HepG2 (cell line): ENCODE results near the gene OR5K4. TPM values are rescaled to one million over a fixed set of nuclear protein-coding genes. Genes with fewer than 3 reads are reported as not detected.

ENCODE experiments used
- ATAC-seq: fragments of 200-7000 bp; cut with Tn5 transposase; 3 replicates; pipeline ENCODE4 v1.9.1; 2020; ENCODE audit warnings: mild to moderate bottlenecking, moderate library complexity
- BruUV-seq: library from RNA; stranded (reverse); fragments of 400-500 nt; replicated peaks from 2 replicates; lab custom pipeline; 2021; lab: Mats Ljungman, UMichigan
- CTCF ChIA-PET: fragments of 300-600 bp; formaldehyde crosslinking; extraction: SDS; loops from one replicate; lab custom pipeline; 2021; ENCODE audit warnings: low total read pairs, inconsistent platforms, low intra/inter-chr PET ratio; lab: Yijun Ruan, JAX
- POLR2A ChIA-PET: fragments of 350-600 bp; sonication (Branson Sonifier 250); formaldehyde crosslinking; loops from one replicate; lab custom pipeline; 2020; ENCODE audit warnings: antibody characterized with exemption, inconsistent platforms; lab: Yijun Ruan, JAX
- DNase-seq: peaks from one replicate; pipeline ENCODE4 v3.0.0-alpha.2; 2015; ENCODE audit warnings: low spot score
- FAIRE-seq: peaks from 3 replicates; lab custom pipeline; 2011; peaks lifted over from hg19 to GRCh38; lab: Jason Lieb, UNC
- H2AFZ ChIP-seq: one replicate; pipeline ENCODE4 v1.6.1; 2011; ENCODE audit warnings: low read length, inconsistent platforms
- H3K27ac ChIP-seq: fragments of 300-600 bp; 3 replicates; pipeline ENCODE4 v1.8.0; 2011; ENCODE audit warnings: mixed run types, mild to moderate bottlenecking, mixed read lengths, low read length, inconsistent platforms; ENCODE audit not compliant: insufficient read depth; ENCODE audit errors: extremely low read length
- H3K27me3 ChIP-seq, 2 experiments: fragments of 200-600 bp in 1 of 2; 2 replicates in 1 of 2; 3 replicates in 1 of 2; pipeline versions ENCODE4 v1.6.0 to v1.8.0; 2011; ENCODE audit warnings: low read length in 2 of 2, mild to moderate bottlenecking in 2 of 2, moderate library complexity in 2 of 2, inconsistent platforms in 1 of 2; ENCODE audit not compliant: insufficient read depth in 2 of 2, control insufficient read depth in 1 of 2
- H3K36me3 ChIP-seq, 2 experiments: fragments of 200-600 bp in 1 of 2; replicated peaks in 1 of 2; 2 replicates in 1 of 2; 3 replicates in 1 of 2; pipeline versions ENCODE4 v1.5.1 to v1.8.0; 2011; ENCODE audit warnings: low read length in 2 of 2, inconsistent platforms in 1 of 2; ENCODE audit not compliant: insufficient read depth in 2 of 2, control insufficient read depth in 1 of 2
- H3K4me1 ChIP-seq: 2 replicates; pipeline ENCODE4 v1.5.1; 2012; ENCODE audit warnings: low read length, inconsistent platforms; ENCODE audit not compliant: insufficient read depth
- H3K4me2 ChIP-seq: 2 replicates; pipeline ENCODE4 v1.6.0; 2011; ENCODE audit warnings: low read depth, low read length, inconsistent platforms
- H3K4me3 ChIP-seq, 3 experiments: fragments of 200-600 bp in 1 of 3; sonication (generic), shearing (Covaris generic) in 1 of 3; replicated peaks in 1 of 3; 2 replicates each; pipeline ENCODE4 v1.5.1; 2011 to 2016; ENCODE audit warnings: low read length in 3 of 3, inconsistent platforms in 2 of 3, low read depth in 2 of 3, mild to moderate bottlenecking in 2 of 3, control low read depth in 1 of 3, mixed read lengths in 1 of 3; ENCODE audit not compliant: insufficient read depth in 1 of 3
- H3K79me2 ChIP-seq: one replicate; pipeline ENCODE4 v1.6.1; 2011; ENCODE audit warnings: low read length, inconsistent platforms; ENCODE audit not compliant: insufficient read depth
- H3K9ac ChIP-seq: 2 replicates; pipeline ENCODE4 v1.6.0; 2011; ENCODE audit warnings: mild to moderate bottlenecking, low read depth, low read length, inconsistent platforms; ENCODE audit not compliant: insufficient read depth
- H3K9me3 ChIP-seq: 2 replicates; pipeline ENCODE4 v1.5.1; 2012; ENCODE audit warnings: mild to moderate bottlenecking, low read length
- H4K20me1 ChIP-seq: 2 replicates; pipeline ENCODE4 v1.6.0; 2011; ENCODE audit warnings: inconsistent platforms, mild to moderate bottlenecking, low read length, moderate library complexity; ENCODE audit not compliant: insufficient read depth
- FOXP4 ChIP-seq: sonication (generic); formaldehyde crosslinking; IDR thresholded peaks from 2 replicates; pipeline ENCODE4 v1.4.0; 2020; ENCODE audit warnings: missing genetic modification reagents
- HMG20B ChIP-seq: conservative IDR thresholded peaks from 2 replicates; pipeline ENCODE4 v1.6.1; 2016; ENCODE audit warnings: missing genetic modification reagents, missing compliant biosample characterization
- HMGXB4 ChIP-seq, 2 experiments: sonication (generic) in 1 of 2; formaldehyde crosslinking in 1 of 2; IDR thresholded peaks; 2 replicates each; pipeline versions ENCODE4 v1.4.0 to v1.6.1; 2018 to 2020; ENCODE audit warnings: missing genetic modification reagents in 2 of 2, borderline replicate concordance in 1 of 2, low read depth in 1 of 2, mild to moderate bottlenecking in 1 of 2, missing biosample characterization in 1 of 2
- MAFK ChIP-seq, 2 experiments: IDR thresholded peaks in 1 of 2; conservative IDR thresholded peaks in 1 of 2; 2 replicates each; pipeline ENCODE4 v1.6.1; 2011; ENCODE audit warnings: improper control_type of control experiment in 2 of 2, low read length in 2 of 2
- MXI1 ChIP-seq: IDR thresholded peaks from 3 replicates; pipeline ENCODE4 v1.6.1; 2012; ENCODE audit warnings: low read depth, low read length, inconsistent platforms, borderline replicate concordance
- TARDBP ChIP-seq: sonication (generic); formaldehyde crosslinking; IDR thresholded peaks from 2 replicates; pipeline ENCODE4 v1.8.0; 2022; ENCODE audit warnings: mild to moderate bottlenecking, missing genetic modification reagents
- ZNF124 ChIP-seq: sonication (generic); formaldehyde crosslinking; IDR thresholded peaks from 2 replicates; pipeline ENCODE4 v1.4.0; 2020; ENCODE audit warnings: missing genetic modification reagents
- ZNF234 ChIP-seq: sonication (generic); formaldehyde crosslinking; conservative IDR thresholded peaks from 2 replicates; pipeline ENCODE4 v1.5.1; 2020; ENCODE audit warnings: mild to moderate bottlenecking, missing genetic modification reagents
- ZNF331 ChIP-seq: sonication (generic); formaldehyde crosslinking; IDR thresholded peaks from 2 replicates; pipeline ENCODE4 v1.4.0; 2020; ENCODE audit warnings: missing genetic modification reagents
- ZNF33B ChIP-seq: sonication (generic); formaldehyde crosslinking; IDR thresholded peaks from 2 replicates; pipeline ENCODE4 v1.5.1; 2020; ENCODE audit warnings: mild to moderate bottlenecking, missing genetic modification reagents
- ZNF687 ChIP-seq: sonication (generic); formaldehyde crosslinking; IDR thresholded peaks from 2 replicates; pipeline ENCODE4 v1.5.1; 2020; ENCODE audit warnings: mild to moderate bottlenecking, missing genetic modification reagents, moderate library complexity
- WGBS: methylation state at CpG from one replicate; pipeline ENCODE4 v1.1.6; 2017; ENCODE audit warnings: low lambda C conversion rate; 5-methylcytosine and 5-hydroxymethylcytosine counted together
- in situ Hi-C: cut with HindIII; loops from 2 replicates; pipeline ENCODE4 v1.10.0; 2017; ENCODE audit warnings: low pct_unique_long_range_greater_than_20kb; ENCODE audit not compliant: extremely low pct_ligation_motif_present
- intact Hi-C: fragments of 100-400 bp; cut with micrococcal nuclease; formaldehyde crosslinking; loops from one replicate; pipeline ENCODE4 v1.10.0; 2022; ENCODE audit not compliant: unreplicated experiment
- polyA plus RNA-seq, 8 experiments: library from polyadenylated mRNA; depleted of rRNA in 3 of 8; stranded (reverse) in 7 of 8; unstranded in 1 of 8; fragments of >200 nt; fragmentation: Illumina TruSeq in 4 of 8; extraction: Trizol in 4 of 8; gene quantifications; 2 replicates each; pipeline versions ENCODE4 v1.2.1 to v1.2.3, GENCODE V29; 2011 to 2016; ENCODE audit warnings: low read depth in 4 of 8, missing spikeins in 1 of 8, mixed read lengths in 1 of 8; ENCODE audit not compliant: insufficient read depth in 1 of 8
- total RNA-seq, 5 experiments: library from RNA; depleted of rRNA; stranded (reverse); fragments of >200 nt; fragmentation: Illumina TruSeq; extraction: Trizol; gene quantifications; 2 replicates each; pipeline ENCODE4 v1.2.3, GENCODE V29; 2016; ENCODE audit warnings: low read depth in 1 of 5

Gene OR5K4
- total and polyA plus RNA-seq, 2 of the 13 experiments (the other 11 are each of a cell fraction or from before 2014, with no cell fraction given) = not detected

- Histone ChIP-seq H2AFZ (no peak overlapping the region), H3K36me3 (no peaks in the 10 kb centered on the region), H4K20me1 (no peaks in the 10 kb centered on the region), H3K4me3 (no peak overlapping the region), H3K9ac (no peak overlapping the region), H3K27ac (no peak overlapping the region), H3K27me3 (no peaks in the 10 kb centered on the region; a peak in 1 of 5 replicates), H3K4me1 (no peaks in the 10 kb centered on the region), H3K79me2 (no peaks in the 10 kb centered on the region), H3K4me2 (no peak overlapping the region), H3K9me3 (no peaks in the 10 kb centered on the region)
- no TSS peak for BruUV-seq
- intact Hi-C loops (no loop called here), in situ Hi-C loops (no loop called here)
- FAIRE-seq (no peak), DNase-seq (no peak), ATAC-seq (peak; percentile 65)
- POLR2A ChIA-PET = no interaction called here
- CTCF ChIA-PET = no interaction called here
- 15% methylated on average over 4 of the region's 4 CpGs for WGBS
- TF ChIP-seq ZNF687 (CRISPR knock-in tag) (no peak), MAFK (conservative IDR thresholded peaks at IDR 0.05 in 1 of 2, IDR thresholded peaks at IDR 0.05 in 1 of 2; ENCODE audit: low read length in 2 of 2) (no peak), ZNF33B (CRISPR knock-in tag) (no peak), FOXP4 (CRISPR knock-in tag) (no peak), ZNF331 (CRISPR knock-in tag) (no peak), HMGXB4 (CRISPR knock-in tag; IDR thresholded peaks at IDR 0.05; ENCODE audit: borderline replicate concordance in 1 of 2, low read depth in 1 of 2) (no peak), ZNF234 (CRISPR knock-in tag) (no peak), ZNF124 (CRISPR knock-in tag) (no peak), TARDBP (CRISPR knock-in tag) (no peak), MXI1 (no peak), HMG20B (CRISPR knock-in tag) (no peak)
Observed at GRCh38 chr3:98367464-98368246, 14.0 kb downstream of the OR5K4 start.
